SH-SY5Y (cell line): Measurements from ENCODE around the gene PLP2.

Experiments used
- GATA2 ChIP-seq: IDR thresholded peaks from 2 replicates; pipeline ENCODE4 v1.6.1; 2011; ENCODE audit warnings: mild to moderate bottlenecking, low read depth, low read length
- GATA3 ChIP-seq: IDR thresholded peaks from 2 replicates; pipeline ENCODE4 v1.6.1; 2011; ENCODE audit warnings: low read depth, mild to moderate bottlenecking, low read length, moderate library complexity

- no peak for TF ChIP-seq GATA2
- TF ChIP-seq GATA3 = no peak
These were observed 5.5 kb upstream of the PLP2 start for GRCh38 chrX:49165901-49166881.
